Right ventricle myocardium inferior (tissue), 1 donor: Measurements from ENCODE around the gene METTL27. TPM values are rescaled to one million over a fixed set of nuclear protein-coding genes. Genes with fewer than 3 reads are reported as not detected.
A peak's percentile ranks its signal among the peaks of the same experiment; 100 is the strongest.
"Not testable (repeated sequence)": the region's sequence is repeated elsewhere in the genome, so short reads cannot be mapped to it uniquely, and the experiment has no call there.

Experiments used
- ATAC-seq: fragments of 200-7000 bp; cut with Tn5 transposase; one replicate; pipeline ENCODE4 v1.9.1; 2020; ENCODE audit warnings: mild to moderate bottlenecking, moderate library complexity
- DNase-seq: peaks from one replicate; pipeline ENCODE4 v3.0.0; 2021; ENCODE audit errors: missing footprints
- intact Hi-C: fragments of 100-400 bp; cut with DNase I; formaldehyde crosslinking; loops from one replicate; pipeline ENCODE4 v1.11.0; 2022
- total RNA-seq: library from RNA; stranded (reverse); fragmentation: NEBNext Ultra II Directional; extraction: Animal tissue kit (Norgen Biotek cat#: 25700); gene quantifications from one replicate; pipeline ENCODE4 v1.2.1, GENCODE V29; 2021
- donor health status: DM: no; HTN: yes; CAD: no; lungs with severe emphysema.

METTL27 gene
- total RNA-seq, 1 donor from 2014 or later = 0.27 TPM

DNA sequence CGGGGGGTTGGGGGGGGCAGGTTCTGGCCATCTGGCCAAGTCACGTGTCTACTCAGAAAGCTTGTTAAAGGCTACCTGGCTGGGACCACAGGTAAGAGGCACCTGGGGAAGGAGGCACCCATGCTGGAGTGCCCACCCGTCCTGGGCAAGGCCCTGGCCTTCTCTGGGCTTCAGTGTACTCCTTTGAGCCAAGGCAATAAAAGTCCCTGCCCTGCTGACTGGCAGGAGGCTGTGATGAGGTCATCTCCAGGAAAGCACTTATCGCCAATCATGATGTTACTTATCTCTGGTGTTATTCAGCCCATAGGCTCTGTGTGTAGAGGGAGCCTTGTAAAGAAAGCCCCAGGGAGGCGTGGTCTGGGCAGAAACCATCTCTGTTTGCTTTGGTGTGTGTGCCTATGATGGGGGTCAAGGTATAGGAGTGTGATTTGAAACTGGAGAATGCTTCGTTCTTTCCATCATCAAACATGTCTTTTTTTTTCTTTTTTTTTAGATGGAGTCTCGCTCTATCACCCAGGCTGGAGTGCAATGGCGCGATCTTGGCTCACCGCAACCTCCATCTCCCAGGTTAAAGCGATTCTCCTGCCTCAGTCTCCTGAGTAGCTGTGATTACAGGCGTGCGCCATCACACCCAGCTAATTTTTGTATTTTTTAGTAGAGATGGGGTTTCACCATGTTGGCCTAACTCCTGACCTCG lies 14.1 kb downstream of the METTL27 start:
- intact Hi-C loops = no loop called here
- ATAC-seq (peak; percentile 26), DNase-seq (no peak)

DNA sequence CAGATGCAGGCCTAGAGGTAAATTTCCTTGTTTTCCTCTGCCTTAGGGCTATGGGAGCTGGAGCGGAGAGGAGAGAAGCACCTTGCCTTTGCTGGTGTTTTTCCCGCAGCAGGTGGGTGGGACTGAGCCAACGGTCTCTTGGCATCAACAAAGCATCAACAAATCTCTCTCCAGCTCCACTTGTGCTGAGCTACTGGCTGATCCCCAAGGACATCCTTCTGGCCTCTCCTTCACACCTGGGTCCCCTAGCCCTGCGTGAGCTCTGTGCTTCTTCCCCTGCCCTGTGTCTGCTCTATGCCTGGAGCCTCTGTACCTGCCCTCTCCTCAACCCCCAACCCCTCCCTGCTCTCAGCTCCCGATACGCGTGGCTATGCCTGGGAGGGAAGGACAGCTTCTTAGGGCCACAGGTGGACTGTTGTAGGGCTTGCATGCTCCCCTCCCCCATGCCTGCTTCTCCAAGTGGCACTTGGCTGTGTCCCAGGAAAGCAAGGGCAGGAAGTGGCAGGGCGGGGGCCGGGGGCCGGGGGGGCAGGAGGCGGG lies 14.7 kb downstream of the METTL27 start:
- ATAC-seq = peak; percentile 21
- DNase-seq = no peak
- intact Hi-C loops = no loop called here

DNA sequence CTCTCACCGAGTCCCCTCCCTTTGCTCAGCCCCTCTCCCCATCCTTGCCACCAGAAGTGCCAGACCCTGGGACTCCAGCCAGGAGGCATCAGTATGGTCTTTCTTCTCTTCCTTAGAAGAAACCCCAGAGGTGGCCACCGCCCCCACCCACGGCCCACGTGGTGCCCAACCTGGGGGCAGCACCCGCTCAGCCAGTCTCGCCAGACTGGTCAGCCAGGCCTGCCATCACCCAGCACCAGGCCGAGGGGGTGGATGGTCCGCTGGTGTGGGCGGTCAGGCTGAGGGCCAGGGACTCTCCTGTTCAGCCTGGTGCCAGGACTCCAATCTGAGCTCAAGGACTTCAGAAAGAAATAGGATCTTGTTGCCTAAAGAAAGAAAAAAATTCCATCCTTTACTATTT lies 17.3 kb downstream of the METTL27 start:
- ATAC-seq = no peak
- no peak for DNase-seq
- intact Hi-C loops = no loop called here

DNA sequence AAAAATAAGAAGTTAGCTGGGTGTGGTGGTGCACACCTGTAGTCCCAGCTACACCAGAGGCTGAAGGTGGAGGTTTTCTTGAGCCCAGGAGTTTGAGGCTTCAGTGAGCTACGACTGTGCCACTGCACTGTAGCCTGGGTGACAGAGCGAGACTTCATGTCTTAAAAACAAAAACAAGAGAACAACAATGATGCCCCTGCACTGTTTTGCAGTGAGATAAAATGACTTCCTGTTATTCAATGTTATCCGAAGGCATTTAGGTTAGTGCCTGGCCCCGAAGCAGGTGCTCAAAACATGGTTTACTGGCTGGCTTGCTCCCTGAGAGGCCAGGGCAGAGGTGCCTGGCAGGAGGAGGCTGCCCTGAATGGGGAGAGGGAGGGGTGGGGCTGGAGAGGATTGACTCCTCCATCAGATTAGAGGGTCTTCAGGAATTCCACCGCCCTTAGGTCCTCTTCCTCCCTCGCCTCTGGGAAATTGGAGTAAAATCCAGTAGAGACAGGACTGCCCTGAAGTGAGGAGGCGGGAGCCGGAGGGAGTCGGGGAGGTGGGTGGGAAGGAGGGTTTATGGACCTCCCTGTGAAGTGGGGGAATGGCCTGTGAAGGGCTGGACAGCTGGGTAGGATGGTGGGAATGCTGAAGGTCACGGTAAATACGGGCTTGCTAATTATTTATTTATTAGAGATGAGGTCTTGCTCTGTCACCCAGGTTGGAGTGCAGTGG lies 18.3 kb downstream of the METTL27 start:
- no peak for DNase-seq
- no peak for ATAC-seq
- intact Hi-C loops = no loop called here

DNA sequence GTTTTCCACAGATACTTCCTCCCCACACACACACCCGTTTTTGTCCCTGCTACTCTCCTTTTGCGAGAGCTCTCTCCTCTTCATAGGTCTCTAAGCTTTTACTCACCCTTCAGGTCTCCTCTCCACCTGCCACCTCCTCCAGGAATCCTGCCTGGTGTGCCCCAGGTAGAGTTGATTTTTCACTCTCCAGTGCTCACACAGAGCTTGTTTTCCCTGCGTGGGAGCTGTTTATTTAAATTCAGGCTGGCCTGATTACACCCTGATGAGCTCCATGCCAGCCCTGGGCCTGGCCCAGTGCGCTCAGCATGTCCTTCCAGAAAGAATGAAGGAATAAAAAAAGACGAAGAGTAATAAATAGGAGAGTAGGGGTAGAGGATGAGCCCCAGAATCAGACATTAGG lies 19.1 kb downstream of the METTL27 start:
- intact Hi-C loops = no loop called here
- no peak for DNase-seq
- no peak for ATAC-seq

DNA sequence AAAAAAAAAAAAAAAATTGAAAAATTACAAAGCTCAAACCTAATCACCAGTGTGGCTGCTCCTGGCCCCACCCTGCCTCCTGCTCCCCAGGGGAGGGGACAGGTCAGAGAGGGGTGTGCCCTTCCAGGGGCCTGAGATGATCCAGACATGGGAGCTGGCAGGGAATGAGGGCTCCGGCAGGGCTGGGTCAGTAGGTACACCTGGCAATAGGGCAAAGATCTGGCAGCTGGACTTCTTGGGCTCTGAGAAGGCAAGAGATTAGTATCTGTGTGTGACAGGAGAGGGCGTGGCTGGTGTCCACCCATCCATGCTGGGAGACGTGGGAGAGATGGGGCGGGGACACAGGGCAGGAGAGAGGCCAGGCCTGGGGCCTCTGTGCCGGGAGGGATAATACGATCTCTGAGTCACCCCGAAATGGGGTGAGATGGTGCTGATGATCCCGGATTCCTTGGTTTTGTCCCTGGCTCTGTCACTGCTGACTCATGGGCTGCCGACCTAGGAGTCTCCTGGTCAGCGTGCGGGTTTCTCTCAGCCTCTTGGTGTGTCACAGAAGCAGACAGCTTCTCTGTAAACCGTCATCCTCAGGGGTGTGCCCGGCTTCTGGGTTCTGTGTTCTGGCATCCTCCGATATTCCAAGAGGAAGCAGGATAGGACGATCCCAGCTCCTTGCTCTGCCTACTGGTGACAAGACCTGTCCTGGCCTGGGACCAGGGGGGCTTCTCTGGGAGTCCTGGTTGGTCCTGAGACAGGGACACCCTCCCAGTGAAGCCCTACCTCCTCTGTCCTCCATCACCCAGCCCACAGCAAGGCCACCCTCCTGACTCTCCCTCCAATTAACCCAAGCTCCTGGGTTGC lies 19.8 kb downstream of the METTL27 start:
- DNase-seq = no peak
- ATAC-seq = no peak
- intact Hi-C loops = no loop called here

DNA sequence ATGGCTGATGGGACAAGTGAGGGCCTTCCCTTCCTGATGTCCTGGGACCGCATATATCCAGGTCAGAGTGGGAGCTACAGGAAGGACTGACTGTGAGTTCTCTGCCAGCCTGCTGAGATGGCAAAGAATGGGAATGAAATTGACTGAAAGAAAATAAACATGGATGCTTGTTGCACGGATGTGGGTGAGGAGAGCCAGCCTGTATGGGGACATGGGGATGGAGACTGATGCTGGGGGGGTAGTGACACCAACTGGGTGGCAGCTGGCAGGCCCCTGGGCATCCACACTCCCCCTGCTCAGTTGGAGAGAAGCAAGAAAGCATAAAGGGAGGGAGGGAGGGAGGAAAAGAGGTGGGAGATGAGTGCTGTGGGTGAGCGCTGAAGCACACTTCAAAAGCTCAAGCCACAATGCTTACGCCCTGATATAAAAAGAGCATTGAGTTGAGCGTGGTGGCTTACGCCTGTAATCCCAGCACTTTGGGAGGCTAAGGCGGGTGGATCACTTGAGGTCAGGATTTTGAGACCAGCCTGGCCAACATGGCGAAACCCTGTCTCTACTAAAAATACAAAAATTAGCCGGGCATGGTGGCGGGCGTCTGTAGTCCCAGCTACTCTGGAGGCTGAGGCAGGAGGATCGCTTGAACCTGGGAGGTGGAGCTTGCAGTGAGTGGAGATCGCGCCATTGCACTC lies 20.6 kb downstream of the METTL27 start:
- intact Hi-C loops, ATAC-seq, DNase-seq: not testable (repeated sequence)

DNA sequence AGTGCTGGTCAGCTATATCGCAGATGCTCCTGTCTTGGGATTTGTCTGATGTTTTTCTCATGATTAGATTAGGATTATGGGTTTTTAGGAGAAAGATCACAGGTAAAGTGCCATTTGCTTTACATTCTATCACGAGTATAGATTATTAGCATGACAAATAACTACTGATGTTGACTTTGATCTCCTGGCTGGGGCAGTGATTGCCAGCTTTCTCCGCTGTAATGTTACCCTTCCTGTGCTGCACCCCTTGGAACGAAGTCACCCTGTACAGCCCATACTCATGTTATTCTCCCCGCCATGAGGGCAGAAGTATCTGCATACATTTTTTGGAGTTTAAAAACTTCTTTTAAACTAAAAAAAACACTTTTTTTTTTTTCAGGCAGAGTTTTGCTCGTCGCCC lies 22.3 kb downstream of the METTL27 start:
- intact Hi-C loops = no loop called here
- ATAC-seq (no peak), DNase-seq (no peak)

DNA sequence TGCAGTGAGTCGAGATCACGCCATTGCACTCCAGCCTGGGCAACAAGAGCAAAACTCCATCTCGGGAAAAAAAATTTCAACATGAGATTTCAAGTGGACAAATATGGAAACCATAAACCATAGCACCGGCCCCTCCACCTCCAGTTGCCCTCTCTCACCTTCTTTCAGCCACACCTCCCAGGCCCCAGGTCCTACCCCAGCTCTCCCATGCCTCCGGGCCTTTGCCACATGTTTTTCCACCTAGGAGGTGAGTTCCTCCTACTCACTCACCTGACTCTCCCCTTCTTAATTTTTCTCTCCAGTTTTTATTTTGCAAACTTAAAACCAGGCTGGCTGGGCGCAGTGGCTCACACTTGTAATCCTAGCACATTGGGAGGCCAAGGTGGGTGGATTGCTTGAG lies 25.2 kb downstream of the METTL27 start:
- DNase-seq = no peak
- no peak for ATAC-seq
- intact Hi-C loops = no loop called here

DNA sequence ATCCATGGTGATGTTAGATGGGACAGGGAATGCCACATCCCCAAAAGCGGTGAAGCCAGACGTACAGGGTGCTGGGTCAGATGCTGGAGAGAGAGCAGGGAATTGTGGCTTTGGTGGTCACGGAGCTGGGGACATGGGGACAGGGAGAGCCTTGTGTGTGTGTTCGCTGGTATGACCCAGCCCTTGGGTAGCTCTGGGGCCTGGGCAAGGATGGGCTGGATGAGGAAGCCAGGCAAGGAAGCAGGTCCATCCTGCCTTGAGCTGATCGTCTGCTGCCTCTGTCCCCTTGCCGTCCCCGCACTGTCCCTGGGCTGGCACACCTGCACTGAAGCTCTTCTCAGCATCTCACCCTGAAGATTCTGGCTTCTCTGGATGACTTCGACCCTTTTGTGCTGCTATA lies 26.9 kb downstream of the METTL27 start:
- intact Hi-C loops = no loop called here
- ATAC-seq = no peak
- DNase-seq = no peak

DNA sequence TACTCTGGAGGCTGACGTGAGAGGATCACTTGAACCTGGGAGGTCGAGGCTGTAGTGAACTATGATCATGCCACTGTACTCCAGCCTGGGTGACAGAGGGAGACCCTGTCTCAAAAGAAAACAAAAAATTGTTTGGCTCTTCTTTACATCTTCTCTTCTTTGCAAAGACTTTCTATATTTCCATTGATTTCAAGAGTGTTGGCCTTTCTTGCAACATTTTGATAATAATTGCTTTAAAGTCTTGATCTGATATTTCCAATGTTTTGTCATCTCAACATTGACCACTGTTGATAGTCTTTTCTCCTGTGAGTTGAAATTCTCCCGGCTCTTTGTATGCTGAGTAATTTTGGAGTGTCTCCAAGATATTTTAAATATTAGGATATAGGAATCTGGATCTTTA lies 29.3 kb downstream of the METTL27 start:
- intact Hi-C loops = no loop called here
- DNase-seq = no peak
- no peak for ATAC-seq

DNA sequence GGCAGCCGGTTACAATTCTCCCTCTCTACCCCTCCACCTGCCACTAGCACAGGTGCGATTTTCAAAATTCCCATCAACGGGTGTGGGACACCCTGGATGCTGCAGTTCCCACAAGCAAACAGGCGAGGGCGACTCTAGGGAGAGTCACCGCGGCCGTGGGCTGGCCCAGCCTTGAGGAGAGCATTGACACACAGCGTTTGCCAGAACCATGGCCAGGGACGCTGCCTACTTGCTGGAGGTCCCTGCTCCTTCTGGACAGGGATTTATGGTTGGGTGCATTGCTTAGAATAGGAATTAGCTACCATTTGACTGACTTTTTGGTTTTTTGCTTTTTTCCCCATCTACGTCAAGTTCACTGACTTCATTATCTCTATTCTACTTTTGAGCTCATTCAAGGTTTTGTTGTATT lies 30.6 kb downstream of the METTL27 start:
- ATAC-seq (peak; percentile 82), DNase-seq (peak; percentile 82)
- intact Hi-C loops = loop anchor here (1.0 kb wide), 1 partner anchor 44 kb away; no protein-coding TSS in a partner anchor

DNA sequence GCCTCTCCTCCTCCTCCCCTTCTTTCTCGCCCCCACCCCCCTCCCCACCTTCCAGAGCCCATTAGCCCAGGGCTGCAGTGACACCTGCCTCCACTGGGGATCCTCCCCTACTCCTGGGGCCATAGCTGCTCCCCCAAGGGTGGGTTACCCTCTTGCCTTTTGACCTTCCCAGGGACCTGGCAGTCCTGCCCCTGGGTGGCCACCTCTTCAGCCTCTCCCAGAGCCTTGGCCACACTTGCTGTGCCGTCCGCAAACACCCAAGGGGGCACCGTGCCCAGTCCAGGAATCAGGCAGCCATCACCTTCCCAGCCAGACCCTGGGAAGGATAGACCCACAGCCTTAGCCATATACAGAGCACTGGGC lies 31.3 kb downstream of the METTL27 start:
- DNase-seq = no peak
- no peak for ATAC-seq
- intact Hi-C loops = loop anchor here (1.0 kb wide), 1 partner anchor 44 kb away; no protein-coding TSS in a partner anchor

DNA sequence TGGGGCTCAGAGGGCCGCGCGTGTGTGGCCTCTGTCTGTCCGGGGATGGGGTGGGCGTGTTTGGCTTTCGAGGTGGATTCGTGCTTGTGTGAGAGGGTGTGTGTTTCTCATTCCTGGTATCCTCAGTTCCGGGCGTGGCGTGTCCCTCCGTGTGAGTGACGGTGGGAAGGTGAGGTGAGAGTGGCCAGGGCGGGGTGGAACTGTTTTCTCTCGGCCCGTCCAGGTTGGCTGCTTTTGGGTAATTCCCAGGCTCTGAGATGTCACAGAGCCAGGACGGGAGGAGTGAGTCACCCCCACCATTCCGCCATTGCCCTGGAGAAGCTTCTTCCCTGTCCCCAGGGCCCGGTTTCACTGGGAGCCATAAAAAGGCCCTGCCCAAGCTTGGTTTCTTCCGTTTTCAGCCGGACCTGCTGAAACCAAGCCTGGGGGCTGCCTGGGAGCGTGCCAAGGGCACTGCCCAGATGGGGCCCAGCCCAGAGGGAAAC lies 32.8 kb downstream of the METTL27 start:
- DNase-seq = no peak
- ATAC-seq = no peak
- intact Hi-C loops = no loop called here

DNA sequence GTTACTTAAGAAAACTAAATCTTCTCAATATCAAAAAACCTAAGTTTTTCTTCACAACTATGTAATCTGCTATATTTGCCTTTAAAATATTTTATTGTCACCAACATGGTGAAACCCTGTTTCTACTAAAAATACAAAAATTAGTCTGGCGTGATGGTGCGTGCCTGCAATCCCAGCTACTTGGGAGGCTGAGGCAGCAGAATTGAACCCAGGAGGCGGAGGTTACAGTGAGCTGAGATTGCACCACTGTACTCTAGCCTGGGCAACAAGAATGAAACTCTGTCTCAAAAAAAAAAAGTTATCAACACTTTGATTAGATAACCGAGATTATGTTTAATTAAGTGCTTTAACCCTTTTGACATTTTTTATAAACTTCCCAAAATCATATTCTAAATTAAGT lies 39.9 kb downstream of the METTL27 start:
- ATAC-seq (no peak), DNase-seq (no peak)
- intact Hi-C loops = no loop called here

DNA sequence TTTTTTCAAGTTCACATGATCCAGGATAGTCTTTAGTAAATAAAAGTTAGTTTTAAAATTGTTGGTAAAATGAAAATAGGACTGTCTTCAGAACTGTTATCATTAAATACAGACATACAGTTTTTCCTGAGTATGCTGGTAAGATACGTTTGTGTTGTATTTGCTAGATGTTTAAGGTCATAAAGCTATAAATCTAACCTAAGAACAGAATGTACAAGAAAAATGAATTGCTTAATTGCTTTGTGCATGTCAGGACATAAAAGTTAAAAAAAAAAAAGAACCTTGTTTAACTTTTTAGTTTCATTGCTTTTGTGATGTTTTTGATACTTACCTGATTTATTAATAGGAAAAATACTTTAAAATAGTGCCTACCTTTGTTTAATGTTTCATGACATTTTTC lies 40.7 kb downstream of the METTL27 start:
- DNase-seq = no peak
- no peak for ATAC-seq

DNA sequence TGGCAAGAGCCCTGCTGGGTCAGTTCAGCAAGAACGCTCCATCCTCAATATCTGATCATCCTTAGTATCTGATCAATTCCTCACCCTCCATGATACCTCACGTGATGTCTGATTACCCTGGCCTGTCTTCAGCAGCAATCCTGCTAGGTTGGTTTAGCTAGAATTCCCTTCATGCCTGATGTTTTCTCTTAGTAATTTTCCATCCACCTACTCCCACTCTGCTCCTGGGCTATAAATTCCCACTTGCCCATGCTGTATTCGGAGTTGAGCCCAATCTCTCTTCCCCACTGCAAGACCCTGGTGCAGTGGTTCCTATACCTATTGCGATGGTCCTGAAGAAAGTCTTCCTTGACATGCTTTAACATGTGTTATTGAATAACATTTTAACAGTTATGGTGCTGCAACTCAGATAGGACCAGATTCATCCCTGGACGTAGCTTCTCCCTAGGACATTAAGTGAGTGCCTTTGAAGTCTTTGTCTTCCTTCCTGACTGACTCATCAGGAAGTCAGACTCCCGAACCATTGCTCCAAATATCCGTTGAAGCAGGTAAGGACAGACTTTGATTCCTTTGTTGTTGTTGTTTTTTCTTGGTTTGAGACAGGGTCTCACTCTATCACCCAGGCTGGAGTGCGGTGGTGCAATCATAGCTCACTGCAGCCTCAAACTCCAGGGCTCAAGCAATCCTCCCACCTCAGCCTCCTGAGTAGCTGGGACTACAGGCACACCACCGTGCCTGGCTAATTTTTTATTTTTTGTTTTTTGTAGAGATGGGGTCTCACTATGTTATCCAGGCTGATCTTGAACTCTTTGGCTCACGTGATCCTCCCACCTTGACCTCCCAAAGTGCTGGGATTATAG lies 42.8 kb downstream of the METTL27 start:
- DNase-seq (no peak), ATAC-seq (no peak)
- intact Hi-C loops = no loop called here

More for the DNA sequence above, 40.7 kb downstream of the METTL27 start:
- intact Hi-C loops = no loop called here

DNA sequence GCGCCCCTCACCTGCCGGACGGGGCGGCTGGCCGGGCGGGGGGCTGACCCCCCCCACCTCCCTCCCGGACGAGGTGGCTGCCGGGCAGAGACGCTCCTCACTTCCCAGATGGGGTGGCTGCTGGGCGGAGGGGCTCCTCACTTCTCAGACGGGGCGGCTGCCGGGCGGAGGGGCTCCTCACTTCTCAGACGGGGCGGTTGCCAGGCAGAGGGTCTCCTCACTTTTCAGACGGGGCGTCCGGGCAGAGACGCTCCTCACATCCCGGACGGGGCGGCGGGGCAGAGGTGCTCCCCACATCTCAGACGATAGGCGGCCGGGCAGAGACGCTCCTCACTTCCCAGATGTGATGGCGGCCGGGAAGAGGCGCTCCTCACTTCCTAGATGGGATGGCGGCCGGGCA lies 45.1 kb downstream of the METTL27 start:
- DNase-seq, intact Hi-C loops, ATAC-seq: not testable (repeated sequence)
